Activated naive CD8-positive, alpha-beta T cell treated with anti-CD3 and anti-CD28 coated beads for 36 hours (primary cell): ENCODE results near the gene LSM14B. TPM values are rescaled to one million over a fixed set of nuclear protein-coding genes. Genes with fewer than 3 reads are reported as not detected.

Source experiments
- DNase-seq: peaks from one replicate; pipeline ENCODE4 v3.0.0; 2021
- H3K27ac Mint-ChIP-seq: one replicate; pipeline ENCODE4 v1.8.0; 2022; ENCODE audit warnings: mild to moderate bottlenecking, moderate library complexity, mixed read lengths
- H3K27me3 Mint-ChIP-seq: one replicate; pipeline ENCODE4 v1.8.0; 2022; ENCODE audit warnings: mild to moderate bottlenecking, mixed read lengths
- H3K36me3 Mint-ChIP-seq: one replicate; pipeline ENCODE4 v1.8.0; 2021; ENCODE audit warnings: mild to moderate bottlenecking, mixed read lengths
- H3K4me1 Mint-ChIP-seq: one replicate; pipeline ENCODE4 v1.8.0; 2021; ENCODE audit warnings: mixed read lengths
- H3K4me3 Mint-ChIP-seq: one replicate; pipeline ENCODE4 v1.8.0; 2022; ENCODE audit warnings: mild to moderate bottlenecking, moderate library complexity, mixed read lengths
- H3K9me3 Mint-ChIP-seq: one replicate; pipeline ENCODE4 v1.8.0; 2022; ENCODE audit warnings: mixed read lengths
- total RNA-seq, 2 experiments: library from RNA; stranded (reverse); gene quantifications; one replicate each; pipeline ENCODE4 v1.2.3, GENCODE V29; 2021

The LSM14B gene
- total RNA-seq, 2 experiments from 2014 or later: 32.8 to 34.5 TPM

GRCh38 chr20:62157387-62158087 is 35.3 kb downstream of the LSM14B start:
- no peaks in the 10 kb centered on the region for H3K27me3 Mint-ChIP-seq
- no peak for DNase-seq
- H3K4me3 Mint-ChIP-seq: no peak overlapping the region
- peaks cover 19% of the 10 kb centered on the region for H3K4me1 Mint-ChIP-seq
- peaks cover 3% of the 10 kb centered on the region for H3K9me3 Mint-ChIP-seq
- no peak overlapping the region for H3K27ac Mint-ChIP-seq
- H3K36me3 Mint-ChIP-seq: peaks cover 28% of the 10 kb centered on the region

GRCh38 chr20:62158088-62158400 is 35.8 kb downstream of the LSM14B start:
- Mint-ChIP-seq H3K9me3 (no peaks in the 10 kb centered on the region), H3K27me3 (no peaks in the 10 kb centered on the region), H3K36me3 (peaks cover 23% of the 10 kb centered on the region), H3K4me1 (peaks cover 19% of the 10 kb centered on the region), H3K4me3 (no peak overlapping the region), H3K27ac (no peak overlapping the region)
- DNase-seq: no peak

GRCh38 chr20:62158541-62158940 is 36.3 kb downstream of the LSM14B start:
- no peak overlapping the region for H3K27ac Mint-ChIP-seq
- no peaks in the 10 kb centered on the region for H3K9me3 Mint-ChIP-seq
- H3K27me3 Mint-ChIP-seq: no peaks in the 10 kb centered on the region
- peaks cover 18% of the 10 kb centered on the region for H3K36me3 Mint-ChIP-seq
- no peak overlapping the region for H3K4me3 Mint-ChIP-seq
- peaks cover 19% of the 10 kb centered on the region for H3K4me1 Mint-ChIP-seq
- no peak for DNase-seq

GRCh38 chr20:62159052-62159451 is 36.8 kb downstream of the LSM14B start:
- H3K27ac Mint-ChIP-seq: no peak overlapping the region
- H3K36me3 Mint-ChIP-seq: peaks cover 13% of the 10 kb centered on the region
- no peak overlapping the region for H3K4me3 Mint-ChIP-seq
- peaks cover 19% of the 10 kb centered on the region for H3K4me1 Mint-ChIP-seq
- no peak for DNase-seq
- no peaks in the 10 kb centered on the region for H3K27me3 Mint-ChIP-seq
- no peaks in the 10 kb centered on the region for H3K9me3 Mint-ChIP-seq

- DNase-seq: peak; percentile 67
- peaks cover 10% of the 10 kb centered on the region for H3K36me3 Mint-ChIP-seq
- peak overlapping the region; percentile 32 for H3K4me3 Mint-ChIP-seq
- peak overlapping the region; percentile 43 for H3K27ac Mint-ChIP-seq
- peaks cover 19% of the 10 kb centered on the region for H3K4me1 Mint-ChIP-seq
- no peaks in the 10 kb centered on the region for H3K9me3 Mint-ChIP-seq
- H3K27me3 Mint-ChIP-seq: no peaks in the 10 kb centered on the region
Measured at GRCh38 chr20:62159839-62160238, 37.6 kb downstream of the LSM14B start.

GRCh38 chr20:62160253-62160652 is 38.0 kb downstream of the LSM14B start:
- no peak for DNase-seq
- Mint-ChIP-seq H3K4me3 (no peak overlapping the region), H3K27ac (no peak overlapping the region), H3K27me3 (no peaks in the 10 kb centered on the region), H3K36me3 (peaks cover 10% of the 10 kb centered on the region), H3K4me1 (peaks cover 19% of the 10 kb centered on the region), H3K9me3 (no peaks in the 10 kb centered on the region)

- peaks cover 17% of the 10 kb centered on the region for H3K4me1 Mint-ChIP-seq
- H3K9me3 Mint-ChIP-seq: no peaks in the 10 kb centered on the region
- no peaks in the 10 kb centered on the region for H3K27me3 Mint-ChIP-seq
- no peak overlapping the region for H3K4me3 Mint-ChIP-seq
- no peak for DNase-seq
- H3K36me3 Mint-ChIP-seq: peaks cover 12% of the 10 kb centered on the region
- H3K27ac Mint-ChIP-seq: no peak overlapping the region
Measured at GRCh38 chr20:62160876-62161275, 38.6 kb downstream of the LSM14B start.

GRCh38 chr20:62161347-62161746 is 39.1 kb downstream of the LSM14B start:
- no peaks in the 10 kb centered on the region for H3K27me3 Mint-ChIP-seq
- no peak overlapping the region for H3K4me3 Mint-ChIP-seq
- H3K36me3 Mint-ChIP-seq: peaks cover 12% of the 10 kb centered on the region
- DNase-seq: no peak
- H3K27ac Mint-ChIP-seq: no peak overlapping the region
- peaks cover 16% of the 10 kb centered on the region for H3K4me1 Mint-ChIP-seq
- H3K9me3 Mint-ChIP-seq: no peaks in the 10 kb centered on the region

GRCh38 chr20:62162765-62163484 is 40.6 kb downstream of the LSM14B start:
- Mint-ChIP-seq H3K9me3 (no peaks in the 10 kb centered on the region), H3K36me3 (peaks cover 12% of the 10 kb centered on the region)

GRCh38 chr20:62163485-62163865 is 41.2 kb downstream of the LSM14B start:
- H3K27ac Mint-ChIP-seq: no peak overlapping the region

More at GRCh38 chr20:62162765-62163484, 40.6 kb downstream of the LSM14B start:
- Mint-ChIP-seq H3K27me3 (no peaks in the 10 kb centered on the region), H3K4me3 (no peak overlapping the region), H3K4me1 (peaks cover 11% of the 10 kb centered on the region), H3K27ac (no peak overlapping the region)
- DNase-seq: no peak

GRCh38 chr20:62163986-62164762 is 41.9 kb downstream of the LSM14B start:
- Mint-ChIP-seq H3K4me3 (no peak overlapping the region), H3K27ac (no peak overlapping the region), H3K36me3 (peaks cover 15% of the 10 kb centered on the region), H3K9me3 (no peaks in the 10 kb centered on the region), H3K4me1 (peaks cover 11% of the 10 kb centered on the region), H3K27me3 (no peaks in the 10 kb centered on the region)
- no peak for DNase-seq

More at GRCh38 chr20:62163485-62163865, 41.2 kb downstream of the LSM14B start:
- H3K9me3 Mint-ChIP-seq: no peaks in the 10 kb centered on the region
- H3K36me3 Mint-ChIP-seq: peaks cover 15% of the 10 kb centered on the region
- H3K4me1 Mint-ChIP-seq: peaks cover 11% of the 10 kb centered on the region
- H3K4me3 Mint-ChIP-seq: no peak overlapping the region
- no peak for DNase-seq
- no peaks in the 10 kb centered on the region for H3K27me3 Mint-ChIP-seq

GRCh38 chr20:62164879-62165761 is 42.8 kb downstream of the LSM14B start:
- Mint-ChIP-seq H3K27me3 (no peaks in the 10 kb centered on the region), H3K9me3 (no peaks in the 10 kb centered on the region), H3K27ac (no peak overlapping the region)

GRCh38 chr20:62165762-62166399 is 43.6 kb downstream of the LSM14B start:
- H3K27ac Mint-ChIP-seq: no peak overlapping the region
- no peak overlapping the region for H3K4me3 Mint-ChIP-seq
- H3K36me3 Mint-ChIP-seq: peaks cover 10% of the 10 kb centered on the region
- H3K9me3 Mint-ChIP-seq: no peaks in the 10 kb centered on the region
- no peak for DNase-seq
- H3K27me3 Mint-ChIP-seq: no peaks in the 10 kb centered on the region
- no peaks in the 10 kb centered on the region for H3K4me1 Mint-ChIP-seq

More at GRCh38 chr20:62164879-62165761, 42.8 kb downstream of the LSM14B start:
- Mint-ChIP-seq H3K36me3 (peaks cover 10% of the 10 kb centered on the region), H3K4me3 (no peak overlapping the region), H3K4me1 (peaks cover 4% of the 10 kb centered on the region)
- DNase-seq: no peak

GRCh38 chr20:62167474-62167873 is 45.2 kb downstream of the LSM14B start:
- H3K27ac Mint-ChIP-seq: no peak overlapping the region
- H3K9me3 Mint-ChIP-seq: no peaks in the 10 kb centered on the region
- DNase-seq: no peak
- peaks cover 10% of the 10 kb centered on the region for H3K36me3 Mint-ChIP-seq
- no peaks in the 10 kb centered on the region for H3K4me1 Mint-ChIP-seq
- no peak overlapping the region for H3K4me3 Mint-ChIP-seq
- H3K27me3 Mint-ChIP-seq: no peaks in the 10 kb centered on the region
